ENCODE results near the gene FCRL6.

DNA sequence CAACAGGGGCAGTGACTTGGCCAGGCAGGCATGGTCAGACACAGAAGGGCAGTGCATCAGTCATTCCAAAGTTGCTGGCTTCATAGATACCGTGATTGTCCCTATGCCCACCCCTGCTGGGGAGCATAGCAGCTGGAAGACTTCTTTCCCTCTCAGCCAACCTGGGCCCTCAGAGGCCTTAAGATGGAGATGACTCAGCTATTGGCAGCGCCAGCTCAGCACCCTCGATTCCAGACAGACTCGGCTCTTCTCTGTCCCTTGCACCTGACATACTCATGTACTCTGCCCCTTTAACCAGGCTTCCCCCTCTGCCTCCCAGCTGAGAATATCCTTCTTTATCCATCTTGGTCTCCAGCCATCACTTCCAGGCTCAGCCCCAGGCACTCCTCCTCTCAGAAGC, 41.3 kb downstream of the FCRL6 start:
- TF ChIP-seq, protein P1, sequence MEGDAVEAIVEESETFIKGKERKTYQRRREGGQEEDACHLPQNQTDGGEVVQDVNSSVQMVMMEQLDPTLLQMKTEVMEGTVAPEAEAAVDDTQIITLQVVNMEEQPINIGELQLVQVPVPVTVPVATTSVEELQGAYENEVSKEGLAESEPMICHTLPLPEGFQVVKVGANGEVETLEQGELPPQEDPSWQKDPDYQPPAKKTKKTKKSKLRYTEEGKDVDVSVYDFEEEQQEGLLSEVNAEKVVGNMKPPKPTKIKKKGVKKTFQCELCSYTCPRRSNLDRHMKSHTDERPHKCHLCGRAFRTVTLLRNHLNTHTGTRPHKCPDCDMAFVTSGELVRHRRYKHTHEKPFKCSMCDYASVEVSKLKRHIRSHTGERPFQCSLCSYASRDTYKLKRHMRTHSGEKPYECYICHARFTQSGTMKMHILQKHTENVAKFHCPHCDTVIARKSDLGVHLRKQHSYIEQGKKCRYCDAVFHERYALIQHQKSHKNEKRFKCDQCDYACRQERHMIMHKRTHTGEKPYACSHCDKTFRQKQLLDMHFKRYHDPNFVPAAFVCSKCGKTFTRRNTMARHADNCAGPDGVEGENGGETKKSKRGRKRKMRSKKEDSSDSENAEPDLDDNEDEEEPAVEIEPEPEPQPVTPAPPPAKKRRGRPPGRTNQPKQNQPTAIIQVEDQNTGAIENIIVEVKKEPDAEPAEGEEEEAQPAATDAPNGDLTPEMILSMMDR (conservative IDR thresholded peaks at IDR 0.05) = no peak
- no peak for TF ChIP-seq ZFX (IDR thresholded peaks at IDR 0.05)
